WI38 (cell line): Measurements from ENCODE around the gene WFIKKN1.

Source experiments
- H3K4me3 ChIP-seq: 2 replicates; pipeline ENCODE4 v1.5.1; 2011; ENCODE audit warnings: low read depth, mild to moderate bottlenecking, control low read depth, low read length
- TF ChIP-seq, protein P1 (sequence below): IDR thresholded peaks from 2 replicates; pipeline ENCODE4 v1.5.1; 2012; ENCODE audit warnings: low read depth, mild to moderate bottlenecking, control low read depth, low read length

Gene WFIKKN1

DNA sequence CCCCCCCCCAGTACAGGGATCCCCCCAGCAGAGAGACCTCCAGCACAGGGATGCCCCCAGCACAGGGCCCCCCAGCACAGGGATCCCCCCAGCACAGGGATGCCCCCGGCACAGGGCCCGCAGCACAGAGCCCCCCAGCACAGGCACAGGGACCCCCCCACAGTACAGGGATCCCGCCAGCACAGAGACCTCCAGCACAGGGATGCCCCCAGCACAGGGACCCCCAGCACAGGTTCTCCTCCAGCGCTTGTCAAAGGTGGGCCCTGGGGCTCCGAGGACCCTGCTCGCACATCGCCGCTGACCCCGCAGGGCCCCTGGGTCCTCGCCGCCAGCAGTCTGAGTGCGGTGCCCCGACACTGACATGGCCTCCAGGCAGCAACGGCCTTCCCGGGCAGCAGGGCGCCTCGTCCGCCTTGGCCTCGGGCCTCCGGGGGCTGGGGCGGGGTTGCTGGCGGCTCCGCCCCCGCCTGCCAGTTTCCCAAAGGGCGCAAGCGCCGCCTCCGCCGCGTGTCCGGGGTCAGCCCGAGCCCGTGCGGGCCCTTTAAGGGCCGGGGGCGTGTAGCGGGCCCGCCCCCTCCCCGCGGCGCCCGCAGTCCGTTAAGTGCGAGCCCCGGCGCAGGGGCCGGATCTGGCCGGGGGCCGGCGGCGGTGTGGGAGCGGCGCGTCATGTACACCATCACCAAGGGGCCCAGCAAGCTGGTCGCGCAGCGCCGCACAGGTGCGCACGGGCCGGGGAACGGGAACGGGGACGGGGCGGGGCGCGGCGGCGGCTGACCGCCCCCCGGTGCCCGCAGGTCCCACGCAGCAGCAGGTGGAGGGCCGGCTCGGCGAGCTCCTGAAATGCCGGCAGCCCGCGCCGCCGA, 10.8 kb downstream of the WFIKKN1 start, which contains the start of gene MCRIP2:
TSS of gene MCRIP2 (plus strand) at position 503 of the 863 bp plus-strand sequence. CDS start at position 667, 164 bp downstream.
- H3K4me3 ChIP-seq = peak within 1 kb of the TSS; percentile 75
- TF ChIP-seq, protein P1, sequence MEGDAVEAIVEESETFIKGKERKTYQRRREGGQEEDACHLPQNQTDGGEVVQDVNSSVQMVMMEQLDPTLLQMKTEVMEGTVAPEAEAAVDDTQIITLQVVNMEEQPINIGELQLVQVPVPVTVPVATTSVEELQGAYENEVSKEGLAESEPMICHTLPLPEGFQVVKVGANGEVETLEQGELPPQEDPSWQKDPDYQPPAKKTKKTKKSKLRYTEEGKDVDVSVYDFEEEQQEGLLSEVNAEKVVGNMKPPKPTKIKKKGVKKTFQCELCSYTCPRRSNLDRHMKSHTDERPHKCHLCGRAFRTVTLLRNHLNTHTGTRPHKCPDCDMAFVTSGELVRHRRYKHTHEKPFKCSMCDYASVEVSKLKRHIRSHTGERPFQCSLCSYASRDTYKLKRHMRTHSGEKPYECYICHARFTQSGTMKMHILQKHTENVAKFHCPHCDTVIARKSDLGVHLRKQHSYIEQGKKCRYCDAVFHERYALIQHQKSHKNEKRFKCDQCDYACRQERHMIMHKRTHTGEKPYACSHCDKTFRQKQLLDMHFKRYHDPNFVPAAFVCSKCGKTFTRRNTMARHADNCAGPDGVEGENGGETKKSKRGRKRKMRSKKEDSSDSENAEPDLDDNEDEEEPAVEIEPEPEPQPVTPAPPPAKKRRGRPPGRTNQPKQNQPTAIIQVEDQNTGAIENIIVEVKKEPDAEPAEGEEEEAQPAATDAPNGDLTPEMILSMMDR = no peak

DNA sequence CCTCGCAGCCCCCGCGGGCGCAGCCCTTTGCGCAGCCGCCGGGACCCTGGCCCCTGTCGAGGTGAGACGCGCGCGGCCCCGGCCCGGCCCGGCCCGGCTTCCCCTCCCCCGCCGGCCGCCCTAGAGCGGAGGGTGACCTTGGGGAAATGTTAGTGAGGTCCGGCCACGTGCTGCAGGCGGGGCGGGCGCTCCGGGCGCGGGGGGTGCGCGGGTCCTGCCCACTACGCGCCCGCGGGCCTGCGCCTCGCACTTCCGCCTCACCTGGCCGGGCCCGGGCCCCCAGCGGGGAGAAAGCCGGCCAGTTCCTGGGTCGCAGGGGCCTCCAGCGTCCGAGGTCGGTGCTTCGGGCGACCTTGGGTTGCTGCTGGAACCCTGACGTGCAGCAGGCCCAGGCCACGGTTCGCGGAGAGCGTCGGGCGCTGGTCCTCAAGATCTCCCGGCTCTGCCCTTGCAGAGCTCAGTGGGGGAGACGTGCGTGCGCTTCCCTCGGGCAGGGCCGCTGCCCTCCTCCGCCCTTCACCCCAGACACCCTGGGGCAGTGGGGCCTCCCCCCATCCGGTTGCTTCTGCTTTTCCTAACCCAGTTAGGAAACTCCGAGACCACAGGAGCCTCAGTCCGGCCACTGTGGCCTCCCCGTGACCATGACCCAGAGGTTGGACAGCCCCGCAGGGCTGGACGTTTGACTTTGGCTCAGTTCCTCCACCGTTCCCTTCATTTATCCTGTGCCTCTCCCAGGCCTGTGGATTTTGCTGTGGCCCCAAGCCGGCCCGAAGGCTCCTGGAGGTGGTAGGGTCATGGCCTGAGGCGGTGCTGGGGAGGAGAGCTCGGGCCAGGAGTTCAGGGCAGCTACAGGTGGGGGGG, 11.6 kb downstream of the WFIKKN1 start:
- TF ChIP-seq, protein P1 = no peak
- peak overlapping the region; percentile 75 for H3K4me3 ChIP-seq

DNA sequence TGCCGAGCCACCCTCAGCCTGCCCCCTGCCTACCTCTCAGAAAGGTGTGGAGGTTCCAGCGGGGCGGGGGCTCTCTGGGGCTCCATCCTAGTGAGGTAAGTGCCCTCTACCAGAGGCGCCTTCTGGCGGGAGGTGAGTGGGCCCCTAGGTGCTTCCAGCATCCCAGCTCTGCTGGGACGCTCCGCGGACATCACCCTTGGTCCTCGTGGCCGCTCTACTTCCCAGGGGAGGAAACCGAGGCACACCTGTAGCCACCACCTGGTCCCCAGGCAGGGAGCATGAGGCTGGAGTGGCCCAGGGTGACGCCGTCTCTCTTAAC, 12.2 kb downstream of the WFIKKN1 start:
- TF ChIP-seq, protein P1 = no peak
- peak overlapping the region; percentile 75 for H3K4me3 ChIP-seq

DNA sequence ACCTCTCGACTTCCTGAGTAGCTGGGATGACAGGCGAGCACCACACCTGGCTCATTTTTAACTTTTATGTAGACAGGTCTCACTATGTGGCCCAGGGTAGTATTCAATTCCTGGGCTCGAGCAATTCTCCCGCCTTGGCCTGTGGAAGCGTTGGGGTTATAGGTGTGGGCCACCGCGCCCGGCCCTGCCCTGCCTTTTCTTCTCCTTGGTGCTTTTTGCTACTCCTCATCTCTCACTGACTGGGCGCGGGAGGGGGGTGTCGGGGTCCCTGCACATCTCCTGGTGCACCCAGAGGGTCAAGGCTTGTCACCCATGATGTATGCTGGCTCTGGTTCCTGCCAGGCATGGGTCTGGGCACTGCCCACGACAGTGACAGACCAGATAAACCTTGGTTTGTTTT, 13.8 kb downstream of the WFIKKN1 start:
- TF ChIP-seq, protein P1 = no peak
- no peak overlapping the region for H3K4me3 ChIP-seq

DNA sequence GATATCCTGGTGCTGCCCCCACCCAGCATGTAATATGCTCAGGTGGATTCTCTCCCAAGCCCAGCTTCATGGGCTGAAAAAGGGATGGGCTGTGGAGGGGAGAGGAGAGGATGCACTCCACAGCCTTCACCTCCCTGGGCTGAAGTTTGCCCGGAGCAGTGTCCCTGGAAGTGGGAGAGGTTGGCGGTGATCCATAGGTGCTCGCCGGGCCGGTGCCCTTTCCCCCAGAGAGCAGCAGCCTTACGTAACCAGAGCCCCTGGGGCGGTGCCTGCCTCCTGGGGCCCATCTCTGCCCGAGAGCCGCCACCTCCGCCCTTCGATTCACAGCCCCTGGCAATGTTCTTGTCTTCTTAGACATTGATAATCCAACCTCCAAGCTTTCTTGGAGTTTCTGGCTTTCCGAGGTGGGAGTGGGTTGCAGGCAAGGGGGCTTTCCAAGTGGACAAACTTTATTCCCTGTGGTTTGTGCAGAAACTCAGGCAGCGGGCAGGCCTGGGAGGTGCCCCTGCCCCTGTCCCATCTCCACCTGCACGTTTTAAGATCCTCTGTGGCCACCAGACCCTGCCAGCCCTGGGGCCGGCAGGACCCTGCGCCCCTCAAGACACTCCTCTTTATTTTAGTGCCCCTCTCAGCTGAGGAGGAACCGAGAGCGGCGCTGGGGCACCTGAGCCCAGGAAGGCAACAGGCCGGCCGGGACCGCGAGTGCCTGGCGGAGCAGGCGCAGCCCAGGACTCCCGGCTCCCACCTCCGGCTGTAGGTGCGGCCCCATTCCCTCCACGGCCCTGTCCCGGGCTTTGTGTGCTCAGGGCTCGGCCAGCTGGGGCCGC, 15.3 kb downstream of the WFIKKN1 start:
- TF ChIP-seq, protein P1 = no peak
- H3K4me3 ChIP-seq = no peak overlapping the region

DNA sequence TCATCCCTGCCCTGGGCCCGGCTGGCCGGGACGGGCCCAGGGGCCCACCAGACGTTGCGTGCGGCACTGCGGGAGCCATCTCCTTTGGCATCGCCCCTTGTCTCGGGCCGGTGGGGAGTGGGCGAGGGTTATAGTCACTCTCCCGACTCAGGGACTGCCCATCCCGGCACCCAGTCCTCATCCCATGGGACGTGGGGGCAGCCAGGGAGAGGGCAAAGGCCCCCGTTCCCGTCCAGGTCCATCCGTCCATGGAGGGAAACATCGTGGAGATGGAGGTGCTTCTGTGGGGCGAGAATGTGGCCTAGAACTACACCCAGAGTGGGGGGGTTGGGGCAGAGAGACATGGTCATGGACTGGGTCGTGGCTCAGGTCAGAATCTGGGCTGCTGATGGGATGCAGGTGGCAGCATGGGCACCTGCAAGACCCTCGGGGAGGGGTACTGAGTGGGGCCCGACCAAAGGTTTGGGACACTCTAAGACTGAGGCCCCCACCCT, 15.9 kb downstream of the WFIKKN1 start:
- TF ChIP-seq, protein P1 = no peak
- no peak overlapping the region for H3K4me3 ChIP-seq
